Tibial nerve (tissue), 4 donors: Measurements from ENCODE around the gene FABP6. TPM values are rescaled to one million over a fixed set of nuclear protein-coding genes. Genes with fewer than 3 reads are reported as not detected.

ENCODE experiments used
- DNase-seq, 2 donors: peaks; one replicate each; pipeline ENCODE4 v3.0.0-alpha.2; 2019; ENCODE audit warnings: low spot score in 2 of 2
- H3K27ac ChIP-seq, 4 donors: fragments of 200-600 bp; sonication (generic) in 3 of 4; one replicate each; pipeline ENCODE4 v1.5.1; 2017 to 2019; ENCODE audit warnings: mild to moderate bottlenecking in 1 of 4
- H3K27me3 ChIP-seq, 2 donors: fragments of 200-600 bp; sonication (generic) in 1 of 2; one replicate each; pipeline versions ENCODE4 v1.5.1 to v1.6.0; 2017 to 2019
- H3K36me3 ChIP-seq, 3 donors: fragments of 200-600 bp; sonication (generic); one replicate each; pipeline ENCODE4 v1.5.1; 2018 to 2019
- H3K4me1 ChIP-seq, 4 donors: fragments of 200-600 bp; sonication (generic) in 3 of 4; one replicate each; pipeline ENCODE4 v1.5.1; 2017 to 2019
- H3K4me3 ChIP-seq, 4 donors: fragments of 200-600 bp; sonication (generic) in 3 of 4; one replicate each; pipeline ENCODE4 v1.5.1; 2017 to 2019; ENCODE audit warnings: mild to moderate bottlenecking in 1 of 4, moderate library complexity in 1 of 4
- H3K9me3 ChIP-seq, 4 donors: fragments of 200-600 bp; sonication (generic) in 3 of 4; one replicate each; pipeline ENCODE4 v1.5.1; 2017 to 2019
- EP300 ChIP-seq, 2 donors: sonication (generic); formaldehyde crosslinking; IDR thresholded peaks; one replicate each; pipeline ENCODE4 v1.6.1; 2017; ENCODE audit warnings: antibody characterized with exemption in 2 of 2, mild to moderate bottlenecking in 1 of 2
- POLR2A ChIP-seq, 2 donors: fragments of 450-650 bp; IDR thresholded peaks; one replicate each; pipeline ENCODE4 v1.6.1; 2017; ENCODE audit warnings: antibody characterized with exemption in 2 of 2, mild to moderate bottlenecking in 2 of 2, moderate library complexity in 2 of 2
- WGBS, 2 donors: methylation state at CpG; one replicate each; pipeline ENCODE4 v1.1.5; 2018; 5-methylcytosine and 5-hydroxymethylcytosine counted together
- total RNA-seq, 4 donors: library from RNA; depleted of rRNA; stranded (reverse); fragments of >200 nt; gene quantifications; one replicate each; pipeline ENCODE4 v1.1.0, GENCODE V29; 2016
- TF ChIP-seq, protein P1 (sequence below), 5 experiments: fragments of 200-600 bp in 3 of 5; fragments of 450-650 bp in 2 of 5; sonication (generic) in 3 of 5; IDR thresholded peaks; one replicate each; pipeline ENCODE4 v1.5.1; 2016 to 2019; ENCODE audit warnings: antibody characterized with exemption in 5 of 5, mild to moderate bottlenecking in 3 of 5, moderate library complexity in 2 of 5

Gene FABP6
- total RNA-seq, 4 donors from 2014 or later = not detected

- 72 to 74% methylated on average over 2 of the region's 2 CpGs for WGBS, 2 donors
- Histone ChIP-seq H3K36me3 (peaks cover 0 to 30% (median 0%) of the 10 kb centered on the region in 3 donors), H3K4me3 (no peak overlapping the region), H3K9me3 (no peaks in the 10 kb centered on the region), H3K4me1 (no peaks in the 10 kb centered on the region), H3K27ac (no peak overlapping the region), H3K27me3 (no peaks in the 10 kb centered on the region)
- DNase-seq = no peak
- TF ChIP-seq POLR2A (IDR thresholded peaks at IDR 0.05) (no peak), EP300 (IDR thresholded peaks at IDR 0.05) (no peak)
- TF ChIP-seq, protein P1, sequence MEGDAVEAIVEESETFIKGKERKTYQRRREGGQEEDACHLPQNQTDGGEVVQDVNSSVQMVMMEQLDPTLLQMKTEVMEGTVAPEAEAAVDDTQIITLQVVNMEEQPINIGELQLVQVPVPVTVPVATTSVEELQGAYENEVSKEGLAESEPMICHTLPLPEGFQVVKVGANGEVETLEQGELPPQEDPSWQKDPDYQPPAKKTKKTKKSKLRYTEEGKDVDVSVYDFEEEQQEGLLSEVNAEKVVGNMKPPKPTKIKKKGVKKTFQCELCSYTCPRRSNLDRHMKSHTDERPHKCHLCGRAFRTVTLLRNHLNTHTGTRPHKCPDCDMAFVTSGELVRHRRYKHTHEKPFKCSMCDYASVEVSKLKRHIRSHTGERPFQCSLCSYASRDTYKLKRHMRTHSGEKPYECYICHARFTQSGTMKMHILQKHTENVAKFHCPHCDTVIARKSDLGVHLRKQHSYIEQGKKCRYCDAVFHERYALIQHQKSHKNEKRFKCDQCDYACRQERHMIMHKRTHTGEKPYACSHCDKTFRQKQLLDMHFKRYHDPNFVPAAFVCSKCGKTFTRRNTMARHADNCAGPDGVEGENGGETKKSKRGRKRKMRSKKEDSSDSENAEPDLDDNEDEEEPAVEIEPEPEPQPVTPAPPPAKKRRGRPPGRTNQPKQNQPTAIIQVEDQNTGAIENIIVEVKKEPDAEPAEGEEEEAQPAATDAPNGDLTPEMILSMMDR (IDR thresholded peaks at IDR 0.05) = no peak
These were observed 21.5 kb downstream of the FABP6 start for GRCh38 chr5:160250826-160251225.

GRCh38 chr5:160251406-160252155, 22.3 kb downstream of the FABP6 start:
- H3K27ac ChIP-seq = no peak overlapping the region
- TF ChIP-seq EP300 (IDR thresholded peaks at IDR 0.05) (no peak), POLR2A (IDR thresholded peaks at IDR 0.05) (no peak)
- TF ChIP-seq, protein P1 (IDR thresholded peaks at IDR 0.05) = no peak
- no peak for DNase-seq
- 81 to 83% methylated on average over 14 of the region's 14 CpGs for WGBS, 2 donors
- no peaks in the 10 kb centered on the region for H3K9me3 ChIP-seq
- H3K4me1 ChIP-seq = no peaks in the 10 kb centered on the region
- H3K4me3 ChIP-seq = no peak overlapping the region
- no peaks in the 10 kb centered on the region for H3K27me3 ChIP-seq
- peaks cover 0 to 30% (median 0%) of the 10 kb centered on the region in 3 donors for H3K36me3 ChIP-seq

DNA sequence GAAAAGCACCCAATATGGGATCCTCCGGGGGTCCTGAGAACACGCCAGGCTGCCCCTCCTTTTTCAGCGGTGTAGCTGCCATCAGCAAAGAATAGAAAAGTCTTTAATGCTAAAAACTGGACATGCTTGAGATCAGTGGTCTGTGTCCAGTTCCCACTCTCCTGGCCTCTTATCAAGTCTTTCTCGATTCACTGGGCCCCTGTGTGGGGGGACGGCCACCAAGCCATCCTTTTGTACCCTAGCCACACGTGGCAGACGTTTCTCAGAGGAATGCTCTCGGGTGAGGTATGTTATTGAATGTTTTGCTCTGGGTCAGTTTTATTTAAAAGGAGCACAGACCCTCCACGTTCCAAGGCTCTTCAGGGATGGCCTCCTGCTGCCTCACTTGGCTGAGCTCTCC, 23.6 kb downstream of the FABP6 start:
- WGBS, 2 donors = 86 to 88% methylated on average over 9 of the region's 9 CpGs

DNA sequence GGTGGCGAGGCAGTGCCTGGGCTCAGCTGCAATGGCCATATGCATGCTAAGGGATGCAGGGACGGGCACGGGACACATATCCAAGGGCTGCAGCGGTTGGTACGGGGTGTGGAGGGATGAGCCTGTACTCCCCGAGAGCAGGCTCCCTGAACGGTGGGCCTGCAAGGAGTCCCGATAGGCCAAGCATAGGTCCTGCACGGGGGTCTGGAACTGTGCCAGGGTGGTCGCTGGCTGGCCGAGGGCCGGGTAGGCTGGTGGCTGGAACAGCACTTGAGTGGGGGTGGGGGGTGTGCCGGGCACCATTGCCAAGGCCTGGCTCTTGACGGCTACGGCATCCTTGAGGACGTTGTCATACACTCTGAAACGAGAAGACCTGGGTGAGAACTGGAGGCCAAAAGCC, 24.1 kb downstream of the FABP6 start:
- no peak overlapping the region for H3K4me3 ChIP-seq
- no peak for TF ChIP-seq EP300 (IDR thresholded peaks at IDR 0.05)
- TF ChIP-seq, protein P1 (IDR thresholded peaks at IDR 0.05) = no peak
- no peak for TF ChIP-seq POLR2A (IDR thresholded peaks at IDR 0.05)
- H3K4me1 ChIP-seq = no peaks in the 10 kb centered on the region
- DNase-seq = no peak
- H3K27ac ChIP-seq = no peak overlapping the region
- H3K36me3 ChIP-seq = peaks cover 0 to 30% (median 0%) of the 10 kb centered on the region in 3 donors
- H3K9me3 ChIP-seq = no peaks in the 10 kb centered on the region
- 91 to 93% methylated on average over 15 to 17 of the region's 17 CpGs for WGBS, 2 donors
- H3K27me3 ChIP-seq = no peaks in the 10 kb centered on the region

More for the DNA sequence above, 23.6 kb downstream of the FABP6 start:
- Histone ChIP-seq H3K36me3 (peaks cover 0 to 30% (median 0%) of the 10 kb centered on the region in 3 donors), H3K27me3 (no peaks in the 10 kb centered on the region), H3K4me3 (no peak overlapping the region), H3K9me3 (no peaks in the 10 kb centered on the region), H3K4me1 (no peaks in the 10 kb centered on the region), H3K27ac (no peak overlapping the region)
- no peak for DNase-seq
- TF ChIP-seq POLR2A (IDR thresholded peaks at IDR 0.05) (no peak), EP300 (IDR thresholded peaks at IDR 0.05) (no peak)
- TF ChIP-seq, protein P1 (IDR thresholded peaks at IDR 0.05) = no peak

DNA sequence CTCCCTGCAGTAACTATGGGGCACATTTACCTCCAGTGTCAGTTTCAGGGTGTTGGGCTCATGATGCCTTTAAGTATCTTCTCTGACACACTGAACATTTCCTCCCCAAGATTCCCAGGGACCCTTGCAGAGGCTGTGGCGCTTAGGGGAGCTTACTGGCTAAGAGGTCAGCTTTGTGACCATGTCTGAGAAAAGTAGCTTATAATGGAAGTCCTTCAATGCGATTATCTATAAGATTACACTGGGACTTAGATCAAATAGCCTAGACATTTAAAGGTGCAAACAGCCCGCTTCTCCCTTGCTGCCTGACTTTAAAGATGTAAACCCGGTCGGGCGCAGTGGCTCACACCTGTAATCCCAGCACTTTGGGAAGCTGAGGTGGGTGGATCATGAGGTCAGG, 25.4 kb downstream of the FABP6 start:
- Histone ChIP-seq H3K4me1 (no peaks in the 10 kb centered on the region), H3K27ac (no peak overlapping the region), H3K36me3 (peaks cover 0 to 42% (median 0%) of the 10 kb centered on the region in 3 donors), H3K9me3 (no peaks in the 10 kb centered on the region), H3K4me3 (no peak overlapping the region), H3K27me3 (no peaks in the 10 kb centered on the region)
- TF ChIP-seq EP300 (IDR thresholded peaks at IDR 0.05) (no peak), POLR2A (IDR thresholded peaks at IDR 0.05) (no peak)
- TF ChIP-seq, protein P1 (IDR thresholded peaks at IDR 0.05) = no peak
- DNase-seq = no peak
- WGBS, 2 donors = 96 to 97% methylated on average over 6 of the region's 6 CpGs
